ENCODE measurements around the gene NTM. TPM values are rescaled to one million over a fixed set of nuclear protein-coding genes. Genes with fewer than 3 reads are reported as not detected.

The NTM gene
- polyA plus RNA-seq, 1 donor, result 10.4 TPM

- DNase-seq, result no peak
Measured at GRCh38 chr11:131840545-131840944, 470.1 kb downstream of the NTM start.

- DNase-seq, result no peak
Measured at GRCh38 chr11:131841028-131841427, 470.6 kb downstream of the NTM start.

- DNase-seq, result no peak
Measured at GRCh38 chr11:131841925-131842635, 471.7 kb downstream of the NTM start.

GRCh38 chr11:131845255-131845654 lies 474.8 kb downstream of the NTM start:
- no peak for DNase-seq

- DNase-seq, result no peak
Measured at GRCh38 chr11:131849485-131849884, 479.1 kb downstream of the NTM start.

- no peak for DNase-seq
Measured at GRCh38 chr11:131850507-131850906, 480.1 kb downstream of the NTM start.

GRCh38 chr11:131851964-131852755 lies 481.7 kb downstream of the NTM start:
- DNase-seq, result no peak

- no peak for DNase-seq
Measured at GRCh38 chr11:131852757-131853156, 482.3 kb downstream of the NTM start.

- no peak for DNase-seq
Measured at GRCh38 chr11:131854391-131854790, 484.0 kb downstream of the NTM start.

GRCh38 chr11:131855320-131855719 lies 484.9 kb downstream of the NTM start:
- no peak for DNase-seq

- DNase-seq, result no peak
Measured at GRCh38 chr11:131857246-131857645, 486.8 kb downstream of the NTM start.

- no peak for DNase-seq
Measured at GRCh38 chr11:131858505-131858904, 488.1 kb downstream of the NTM start.

- DNase-seq, result no peak
Measured at GRCh38 chr11:131859538-131860210, 489.3 kb downstream of the NTM start.

GRCh38 chr11:131864228-131864627 lies 493.8 kb downstream of the NTM start:
- DNase-seq, result no peak

GRCh38 chr11:131865860-131866259 lies 495.4 kb downstream of the NTM start:
- DNase-seq, result no peak

- DNase-seq, result no peak
Measured at GRCh38 chr11:131866535-131867400, 496.4 kb downstream of the NTM start.

- DNase-seq, result peak; percentile 77
Measured at GRCh38 chr11:131867457-131868257, 497.2 kb downstream of the NTM start.

GRCh38 chr11:131868629-131869507 lies 498.5 kb downstream of the NTM start:
- no peak for DNase-seq

GRCh38 chr11:131870305-131870704 lies 499.9 kb downstream of the NTM start:
- no peak for DNase-seq

- DNase-seq, result no peak
Measured at GRCh38 chr11:131871006-131871405, 500.6 kb downstream of the NTM start.

- DNase-seq, result no peak
Measured at GRCh38 chr11:131874070-131874469, 503.7 kb downstream of the NTM start.
